IMR-90 (cell line): ENCODE results near the gene CC2D2A. TPM values are rescaled to one million over a fixed set of nuclear protein-coding genes. Genes with fewer than 3 reads are reported as not detected.

Experiments used
- ATAC-seq: fragments of 200-7000 bp; cut with Tn5 transposase; 2 replicates; pipeline ENCODE4 v1.9.1; 2020; ENCODE audit warnings: low read depth, mild to moderate bottlenecking, moderate library complexity
- BruUV-seq: library from RNA; stranded (reverse); fragments of 400-500 nt; replicated peaks from 2 replicates; lab custom pipeline; 2021; lab: Mats Ljungman, UMichigan
- CTCF ChIA-PET: fragments of 300-600 bp; formaldehyde crosslinking; extraction: SDS; loops from one replicate; lab custom pipeline; 2021; ENCODE audit warnings: antibody characterized with exemption; lab: Yijun Ruan, JAX
- POLR2A ChIA-PET: fragments of 300-600 bp; sonication (Branson Sonifier 250); formaldehyde crosslinking; loops from one replicate; lab custom pipeline; 2022; ENCODE audit warnings: antibody characterized with exemption; ENCODE audit not compliant: unreplicated experiment; lab: Charles Lee
- DNase-seq: peaks from one replicate; pipeline ENCODE4 v3.0.0; 2013
- H2AFZ ChIP-seq: replicated peaks from 2 replicates; pipeline ENCODE3; 2013; ENCODE audit warnings: low read length, mild to moderate bottlenecking; ENCODE audit not compliant: poor library complexity
- H2AK5ac ChIP-seq: 2 replicates; pipeline ENCODE4 v1.6.1; 2013; ENCODE audit warnings: low read depth, low read length, inconsistent platforms
- H2AK9ac ChIP-seq: replicated peaks from 2 replicates; pipeline ENCODE3; 2013; ENCODE audit warnings: mild to moderate bottlenecking, low read depth, low read length, moderate library complexity; ENCODE audit not compliant: poor library complexity
- H2BK120ac ChIP-seq: 2 replicates; pipeline ENCODE4 v1.6.1; 2013; ENCODE audit warnings: low read depth, low read length, inconsistent platforms
- H2BK15ac ChIP-seq: 3 replicates; pipeline ENCODE4 v1.6.1; 2013; ENCODE audit warnings: low read depth, low read length, inconsistent platforms
- H2BK20ac ChIP-seq: 2 replicates; pipeline ENCODE4 v1.6.1; 2013; ENCODE audit warnings: low read depth, mild to moderate bottlenecking, inconsistent platforms, low read length, moderate library complexity
- H2BK5ac ChIP-seq: 2 replicates; pipeline ENCODE4 v1.6.1; 2013; ENCODE audit warnings: mild to moderate bottlenecking, low read depth, low read length, inconsistent platforms; ENCODE audit not compliant: poor library complexity, severe bottlenecking
- H3K14ac ChIP-seq: replicated peaks from 2 replicates; pipeline ENCODE4 v1.6.1; 2013; ENCODE audit warnings: low read depth, low read length, inconsistent platforms
- H3K18ac ChIP-seq: 2 replicates; pipeline ENCODE4 v1.6.1; 2013; ENCODE audit warnings: low read depth, low read length, control low read depth
- H3K23ac ChIP-seq: 2 replicates; pipeline ENCODE4 v1.6.1; 2013; ENCODE audit warnings: low read depth, low read length, inconsistent platforms
- H3K27ac ChIP-seq: 2 replicates; pipeline ENCODE4 v1.5.1; 2013; ENCODE audit warnings: mild to moderate bottlenecking, control low read depth, low read length; ENCODE audit not compliant: insufficient read depth
- H3K27me3 ChIP-seq: 2 replicates; pipeline ENCODE4 v1.6.1; 2013; ENCODE audit warnings: low read length; ENCODE audit not compliant: control insufficient read depth, insufficient read depth
- H3K36me3 ChIP-seq: 2 replicates; pipeline ENCODE4 v1.6.1; 2013; ENCODE audit warnings: low read length, mixed read lengths; ENCODE audit not compliant: control insufficient read depth, insufficient read depth
- H3K4ac ChIP-seq: 2 replicates; pipeline ENCODE4 v1.6.1; 2013; ENCODE audit warnings: low read depth, low read length, inconsistent platforms
- H3K4me1 ChIP-seq: 2 replicates; pipeline ENCODE4 v1.6.1; 2013; ENCODE audit warnings: low read length, mixed read lengths; ENCODE audit not compliant: control insufficient read depth, insufficient read depth
- H3K4me2 ChIP-seq: 2 replicates; pipeline ENCODE4 v1.6.1; 2013; ENCODE audit warnings: low read depth, mild to moderate bottlenecking, control low read depth, low read length, moderate library complexity
- H3K4me3 ChIP-seq: 2 replicates; pipeline ENCODE4 v1.5.1; 2013; ENCODE audit warnings: low read depth, mild to moderate bottlenecking, control low read depth, low read length, moderate library complexity; ENCODE audit not compliant: insufficient read depth
- H3K56ac ChIP-seq: 2 replicates; pipeline ENCODE4 v1.6.1; 2013; ENCODE audit warnings: low read length, inconsistent platforms; ENCODE audit not compliant: insufficient read depth; ENCODE audit errors: extremely low read depth
- H3K79me1 ChIP-seq, 2 experiments: 2 replicates each; pipeline ENCODE4 v1.6.1; 2013; ENCODE audit warnings: low read length in 2 of 2, inconsistent platforms in 1 of 2, low read depth in 1 of 2
- H3K9ac ChIP-seq: 2 replicates; pipeline ENCODE4 v1.6.1; 2013; ENCODE audit warnings: low read depth, low read length, control low read depth
- H3K9me1 ChIP-seq: 2 replicates; pipeline ENCODE4 v1.6.1; 2013; ENCODE audit warnings: low read length, inconsistent platforms; ENCODE audit not compliant: insufficient read depth
- H3K9me3 ChIP-seq: 2 replicates; pipeline ENCODE4 v1.6.1; 2013; ENCODE audit warnings: low read length; ENCODE audit not compliant: control insufficient read depth, insufficient read depth
- H4K20me1 ChIP-seq: 2 replicates; pipeline ENCODE4 v1.6.1; 2013; ENCODE audit warnings: low read length, inconsistent platforms; ENCODE audit not compliant: insufficient read depth
- H4K5ac ChIP-seq: 2 replicates; pipeline ENCODE4 v1.6.1; 2013; ENCODE audit warnings: mild to moderate bottlenecking, low read depth, low read length, control low read depth
- H4K8ac ChIP-seq, 2 experiments: 2 replicates each; pipeline ENCODE4 v1.6.1; 2013; ENCODE audit warnings: low read depth in 2 of 2, low read length in 2 of 2, control low read depth in 1 of 2, inconsistent platforms in 1 of 2
- H4K91ac ChIP-seq: 2 replicates; pipeline ENCODE4 v1.6.1; 2013; ENCODE audit warnings: low read depth, low read length, inconsistent platforms; ENCODE audit not compliant: insufficient read depth
- CHD1 ChIP-seq: IDR thresholded peaks from 2 replicates; pipeline ENCODE4 v1.6.1; 2012; ENCODE audit warnings: low read depth, low read length, improper control_type of control experiment
- MAZ ChIP-seq: IDR thresholded peaks from 2 replicates; pipeline ENCODE4 v1.6.1; 2012; ENCODE audit warnings: low read depth, mild to moderate bottlenecking, low read length, improper control_type of control experiment, moderate library complexity, borderline replicate concordance
- MXI1 ChIP-seq: IDR thresholded peaks from 2 replicates; pipeline ENCODE4 v1.6.1; 2012; ENCODE audit warnings: low read depth, mild to moderate bottlenecking, low read length, moderate library complexity, borderline replicate concordance
- NFE2L2 ChIP-seq: fragments of 150-350 bp; IDR thresholded peaks from 2 replicates; pipeline ENCODE4 v1.6.1; 2016; ENCODE audit warnings: low read depth, mild to moderate bottlenecking, low read length
- POLR2A ChIP-seq: IDR thresholded peaks from 2 replicates; pipeline ENCODE4 v1.6.1; 2012; ENCODE audit warnings: mild to moderate bottlenecking, low read depth, low read length
- USF2 ChIP-seq: fragments of 150-350 bp; IDR thresholded peaks from 2 replicates; pipeline ENCODE4 v1.6.1; 2017; ENCODE audit warnings: mild to moderate bottlenecking, antibody characterized with exemption, low read length, low read depth
- WGBS, 2 experiments: methylation state at CpG; one replicate each; pipeline versions ENCODE4 v1.1.5 to v1.1.7; 2013; ENCODE audit warnings: missing lambda C conversion rate in 2 of 2; ENCODE audit not compliant: insufficient read length in 1 of 2; ENCODE audit errors: extremely low coverage in 2 of 2; 5-methylcytosine and 5-hydroxymethylcytosine counted together
- dilution Hi-C: fragments of 300-500 bp; cut with HindIII; formaldehyde crosslinking; loops from one replicate; pipeline ENCODE4 v1.14.3; 2018; ENCODE audit warnings: low sequenced_read_pairs; ENCODE audit not compliant: unreplicated experiment
- in situ Hi-C: fragments of 300-500 bp; cut with MboI; formaldehyde crosslinking; loops from 3 replicates; pipeline ENCODE4 v1.14.3; 2019; ENCODE audit warnings: low sequenced_read_pairs, inconsistent platforms, mixed read lengths
- intact Hi-C: fragments of 100-400 bp; cut with micrococcal nuclease; formaldehyde crosslinking; loops from 2 replicates; pipeline ENCODE4 v1.10.0; 2022
- polyA plus RNA-seq, 3 experiments: library from polyadenylated mRNA; depleted of rRNA; stranded (reverse); fragments of >200 nt; gene quantifications; 2 replicates each; pipeline ENCODE4 v1.2.3, GENCODE V29; 2012; ENCODE audit warnings: low replicate concordance in 1 of 3
- total RNA-seq: library from RNA; depleted of rRNA; stranded (reverse); fragments of >200 nt; gene quantifications from 2 replicates; pipeline ENCODE4 v1.2.3, GENCODE V29; 2012
- TF ChIP-seq, protein P1 (sequence below): fragments of 150-350 bp; IDR thresholded peaks from 2 replicates; pipeline ENCODE4 v1.6.1; 2016; ENCODE audit warnings: low read depth, mild to moderate bottlenecking, low read length, moderate library complexity, borderline replicate concordance

CC2D2A gene
- total and polyA plus RNA-seq, 2 of the 4 experiments (the other 2 are of a cell fraction), result 20.8 to 26.3 TPM

DNA sequence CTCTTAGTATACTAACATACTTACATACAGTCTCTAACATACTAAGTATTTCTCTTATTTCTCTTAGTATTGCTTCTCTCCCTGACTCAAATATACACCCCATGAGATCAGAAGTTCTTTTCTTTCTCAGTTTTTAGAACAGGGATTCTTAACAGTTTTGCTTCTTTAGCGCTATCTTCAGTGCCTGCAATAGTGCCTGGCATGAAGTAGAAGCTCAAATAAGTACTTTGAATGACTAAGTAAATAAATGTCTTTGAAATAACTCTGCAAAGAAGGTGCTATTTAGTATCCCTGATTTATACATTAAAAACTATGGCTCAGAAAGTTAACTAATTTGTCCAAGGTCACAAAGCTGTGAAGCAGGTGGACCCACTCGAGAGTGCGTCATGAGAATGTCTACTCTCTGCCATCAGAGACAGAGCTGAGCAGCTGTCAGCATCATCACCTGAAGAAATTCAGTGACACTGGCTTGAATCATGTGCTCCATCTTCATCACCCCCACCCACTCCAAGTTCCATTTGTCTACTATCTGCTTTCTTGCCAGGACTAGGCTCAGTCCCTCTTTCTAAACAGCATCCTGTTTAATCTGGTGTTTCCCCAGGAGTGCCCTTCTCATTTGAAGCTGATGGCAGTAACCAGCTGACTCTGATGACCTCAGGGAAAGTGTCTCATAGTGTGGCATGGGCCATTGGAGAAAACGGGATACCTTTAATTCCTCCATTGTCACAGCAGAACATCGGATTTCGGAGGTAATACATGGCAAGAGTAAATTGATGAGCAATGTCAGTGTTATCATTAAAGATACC is 83.1 kb downstream of the CC2D2A start:
- in situ Hi-C loops, result no loop called here
- Histone ChIP-seq H2AK9ac (no peak overlapping the region), H2AFZ (no peak overlapping the region), H2BK20ac (no peak overlapping the region), H2BK5ac (no peak overlapping the region), H3K4me3 (no peak overlapping the region), H2BK120ac (no peak overlapping the region), H4K8ac (no peak overlapping the region), H3K9me3 (no peaks in the 10 kb centered on the region), H2AK5ac (no peak overlapping the region), H4K91ac (no peak overlapping the region), H3K27me3 (no peaks in the 10 kb centered on the region), H3K14ac (no peak overlapping the region), H4K20me1 (no peaks in the 10 kb centered on the region), H3K23ac (no peak overlapping the region), H2BK15ac (no peak overlapping the region), H3K79me1 (no peaks in the 10 kb centered on the region), H3K4me1 (no peaks in the 10 kb centered on the region), H3K9me1 (no peaks in the 10 kb centered on the region), H3K18ac (no peak overlapping the region), H3K9ac (no peak overlapping the region), H3K27ac (no peak overlapping the region), H3K4ac (no peak overlapping the region), H4K5ac (no peak overlapping the region), H3K56ac (no peak overlapping the region), H3K4me2 (no peak overlapping the region), H3K36me3 (peaks cover 25% of the 10 kb centered on the region)
- intact Hi-C loops, result no loop called here
- CTCF ChIA-PET, result no interaction called here
- WGBS, 2 experiments, result 92% methylated on average over 2 of the region's 6 CpGs; no CpG with 5 or more reads in 1 of the 2 experiments
- BruUV-seq, result no TSS peak
- DNase-seq, result no peak
- POLR2A ChIA-PET, result no interaction called here
- dilution Hi-C loops, result no loop called here
- ATAC-seq, result no peak
- TF ChIP-seq NFE2L2, result no peak
- no peak for TF ChIP-seq USF2
- no peak for TF ChIP-seq CHD1
- no peak for TF ChIP-seq MAZ
- TF ChIP-seq MXI1, result no peak
- TF ChIP-seq, protein P1, sequence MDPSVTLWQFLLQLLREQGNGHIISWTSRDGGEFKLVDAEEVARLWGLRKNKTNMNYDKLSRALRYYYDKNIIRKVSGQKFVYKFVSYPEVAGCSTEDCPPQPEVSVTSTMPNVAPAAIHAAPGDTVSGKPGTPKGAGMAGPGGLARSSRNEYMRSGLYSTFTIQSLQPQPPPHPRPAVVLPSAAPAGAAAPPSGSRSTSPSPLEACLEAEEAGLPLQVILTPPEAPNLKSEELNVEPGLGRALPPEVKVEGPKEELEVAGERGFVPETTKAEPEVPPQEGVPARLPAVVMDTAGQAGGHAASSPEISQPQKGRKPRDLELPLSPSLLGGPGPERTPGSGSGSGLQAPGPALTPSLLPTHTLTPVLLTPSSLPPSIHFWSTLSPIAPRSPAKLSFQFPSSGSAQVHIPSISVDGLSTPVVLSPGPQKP, result no peak
- no peak for TF ChIP-seq POLR2A
